ENCODE measurements around the gene RPS27L.

Gene RPS27L

DNA sequence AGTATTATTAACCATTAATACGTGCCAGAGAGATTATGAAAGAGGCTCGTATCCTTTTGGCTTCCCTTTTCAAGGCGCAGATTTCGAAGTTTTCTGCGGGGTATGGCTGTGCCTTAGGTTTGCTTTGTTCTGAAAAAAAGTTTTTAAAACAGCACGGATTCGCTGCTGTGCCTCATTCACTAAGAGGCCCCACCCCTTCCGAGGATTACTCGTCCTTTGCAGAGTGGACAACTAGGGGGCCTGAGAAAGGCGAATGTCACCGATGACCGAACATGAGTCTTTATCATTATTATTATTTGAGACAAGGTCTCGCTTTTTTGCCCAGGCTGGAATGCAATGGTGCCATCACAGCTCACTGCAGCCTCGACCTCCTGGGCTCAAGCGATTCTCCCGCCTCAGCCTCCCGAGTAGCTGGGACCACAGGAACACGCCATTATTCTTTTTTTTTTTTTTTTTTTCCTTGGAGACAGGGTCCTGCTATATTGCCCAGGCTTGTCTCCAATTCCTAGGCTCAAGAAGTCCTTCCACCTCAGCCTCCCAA, 684 bp upstream of the RPS27L start:
- peak overlapping the region; percentile 98 for H3K4me3 ChIP-seq (ENCODE audit: low read length)
- DNase-seq (ENCODE audit: low read depth) = no peak
- TF ChIP-seq, protein P1, sequence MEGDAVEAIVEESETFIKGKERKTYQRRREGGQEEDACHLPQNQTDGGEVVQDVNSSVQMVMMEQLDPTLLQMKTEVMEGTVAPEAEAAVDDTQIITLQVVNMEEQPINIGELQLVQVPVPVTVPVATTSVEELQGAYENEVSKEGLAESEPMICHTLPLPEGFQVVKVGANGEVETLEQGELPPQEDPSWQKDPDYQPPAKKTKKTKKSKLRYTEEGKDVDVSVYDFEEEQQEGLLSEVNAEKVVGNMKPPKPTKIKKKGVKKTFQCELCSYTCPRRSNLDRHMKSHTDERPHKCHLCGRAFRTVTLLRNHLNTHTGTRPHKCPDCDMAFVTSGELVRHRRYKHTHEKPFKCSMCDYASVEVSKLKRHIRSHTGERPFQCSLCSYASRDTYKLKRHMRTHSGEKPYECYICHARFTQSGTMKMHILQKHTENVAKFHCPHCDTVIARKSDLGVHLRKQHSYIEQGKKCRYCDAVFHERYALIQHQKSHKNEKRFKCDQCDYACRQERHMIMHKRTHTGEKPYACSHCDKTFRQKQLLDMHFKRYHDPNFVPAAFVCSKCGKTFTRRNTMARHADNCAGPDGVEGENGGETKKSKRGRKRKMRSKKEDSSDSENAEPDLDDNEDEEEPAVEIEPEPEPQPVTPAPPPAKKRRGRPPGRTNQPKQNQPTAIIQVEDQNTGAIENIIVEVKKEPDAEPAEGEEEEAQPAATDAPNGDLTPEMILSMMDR (conservative IDR thresholded peaks at IDR 0.05; ENCODE audit: low read depth, low read length) = peak; percentile 24

- DNase-seq (ENCODE audit: low read depth) = no peak
- peak overlapping the region; percentile 98 for H3K4me3 ChIP-seq (ENCODE audit: low read length)
- TF ChIP-seq, protein P1 (conservative IDR thresholded peaks at IDR 0.05; ENCODE audit: low read depth, low read length) = no peak
These were observed 541 bp downstream of the RPS27L start for GRCh38 chr15:63156755-63157117.

DNA sequence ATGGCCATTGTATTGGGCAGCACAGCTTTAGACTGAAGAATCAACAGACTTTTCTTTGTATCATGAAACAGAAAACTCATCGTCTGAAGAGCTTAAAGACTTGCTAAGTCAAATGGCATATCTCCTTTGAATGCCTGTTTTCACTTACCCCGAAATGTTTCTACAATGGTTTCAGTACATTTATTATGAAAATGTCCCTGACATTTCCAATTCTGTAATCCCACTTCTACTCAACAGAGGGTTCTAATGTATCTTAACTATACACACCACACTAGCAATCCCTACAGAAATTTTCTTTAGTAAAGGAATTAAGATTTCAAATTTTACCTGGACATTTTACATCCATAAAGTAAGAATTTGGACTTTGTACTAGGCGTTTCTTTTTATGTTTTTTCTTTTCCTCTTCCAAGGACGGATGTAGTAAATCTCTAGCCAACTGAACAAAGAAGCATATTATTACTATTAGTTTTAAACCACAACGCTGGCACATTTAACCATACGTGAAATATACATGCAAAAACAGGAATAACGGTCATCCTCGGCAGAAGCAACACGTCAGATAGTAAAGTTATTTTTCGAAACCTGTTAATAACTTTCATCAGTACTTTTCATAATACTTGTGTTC, 1.1 kb downstream of the RPS27L start:
- TF ChIP-seq, protein P1 (conservative IDR thresholded peaks at IDR 0.05; ENCODE audit: low read depth, low read length) = no peak
- DNase-seq (ENCODE audit: low read depth) = no peak
- H3K4me3 ChIP-seq (ENCODE audit: low read length) = peak overlapping the region; percentile 98

- DNase-seq (ENCODE audit: low read depth) = no peak
- TF ChIP-seq, protein P1 (conservative IDR thresholded peaks at IDR 0.05; ENCODE audit: low read depth, low read length) = no peak
- H3K4me3 ChIP-seq (ENCODE audit: low read length) = peak overlapping the region; percentile 98
These were observed 1.8 kb downstream of the RPS27L start for GRCh38 chr15:63155486-63155885.

GRCh38 chr15:63151665-63152064, 5.6 kb downstream of the RPS27L start:
- TF ChIP-seq, protein P1 (conservative IDR thresholded peaks at IDR 0.05; ENCODE audit: low read depth, low read length) = no peak
- no peak overlapping the region for H3K4me3 ChIP-seq (ENCODE audit: low read length)
- DNase-seq (ENCODE audit: low read depth) = no peak

- DNase-seq (ENCODE audit: low read depth) = no peak
These were observed 10.6 kb downstream of the RPS27L start for GRCh38 chr15:63146684-63147083.

DNA sequence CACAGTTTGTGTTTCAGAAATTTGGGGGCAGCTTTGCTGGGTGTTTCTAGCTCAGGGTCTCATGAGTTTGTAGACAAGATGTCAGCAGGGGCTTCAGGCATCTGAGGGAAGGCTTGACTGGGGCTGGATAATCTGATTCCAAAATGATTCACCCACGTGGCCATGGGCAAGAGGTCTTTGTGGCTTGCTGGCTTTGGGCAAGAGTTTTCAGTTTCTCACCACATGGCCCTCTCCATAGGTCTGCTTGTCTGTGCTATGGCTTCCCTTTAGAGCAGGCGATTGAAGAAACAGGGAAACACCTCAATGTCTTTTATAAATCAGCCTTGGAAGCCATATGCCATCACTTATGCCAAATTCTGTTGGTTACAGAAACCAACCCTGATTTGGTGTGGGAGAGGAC, 11.9 kb downstream of the RPS27L start:
- TF ChIP-seq, protein P1 (conservative IDR thresholded peaks at IDR 0.05; ENCODE audit: low read depth, low read length) = no peak
- no peak overlapping the region for H3K4me3 ChIP-seq (ENCODE audit: low read length)
- DNase-seq (ENCODE audit: low read depth) = no peak

More at GRCh38 chr15:63146684-63147083, 10.6 kb downstream of the RPS27L start:
- TF ChIP-seq, protein P1 (conservative IDR thresholded peaks at IDR 0.05; ENCODE audit: low read depth, low read length) = no peak
- H3K4me3 ChIP-seq (ENCODE audit: low read length) = no peak overlapping the region

All from retinal pigment epithelial cell (primary cell).